Astrocyte (in vitro differentiated cells and primary cell): ENCODE measurements around the gene GRM6. TPM values are rescaled to one million over a fixed set of nuclear protein-coding genes. Genes with fewer than 3 reads are reported as not detected.

Experiments used
- DNase-seq: peaks from one replicate; pipeline ENCODE4 v3.0.0-alpha.2; 2010; ENCODE audit warnings: low read depth
- FAIRE-seq: peaks from 2 replicates; lab custom pipeline; 2011; peaks lifted over from hg19 to GRCh38; lab: Jason Lieb, UNC
- H2AFZ ChIP-seq: 2 replicates; pipeline ENCODE4 v1.6.0; 2012; ENCODE audit warnings: low read depth, low read length, inconsistent platforms
- H3K27ac ChIP-seq: 2 replicates; pipeline ENCODE4 v1.5.1; 2011; ENCODE audit warnings: low read depth, low read length, inconsistent platforms
- H3K27me3 ChIP-seq: 2 replicates; pipeline ENCODE4 v1.6.0; 2011; ENCODE audit warnings: low read length, inconsistent platforms; ENCODE audit not compliant: insufficient read depth
- H3K36me3 ChIP-seq: 2 replicates; pipeline ENCODE4 v1.5.1; 2011; ENCODE audit warnings: low read length, inconsistent platforms; ENCODE audit not compliant: insufficient read depth
- H3K4me1 ChIP-seq: 2 replicates; pipeline ENCODE4 v1.5.1; 2011; ENCODE audit warnings: low read length, inconsistent platforms; ENCODE audit not compliant: insufficient read depth
- H3K4me2 ChIP-seq: 2 replicates; pipeline ENCODE4 v1.6.0; 2012; ENCODE audit warnings: low read length, inconsistent platforms
- H3K4me3 ChIP-seq: 2 replicates; pipeline ENCODE4 v1.5.1; 2011; ENCODE audit warnings: low read depth, mild to moderate bottlenecking, low read length, inconsistent platforms; ENCODE audit not compliant: insufficient read depth
- H3K79me2 ChIP-seq: 2 replicates; pipeline ENCODE4 v1.6.0; 2012; ENCODE audit warnings: mild to moderate bottlenecking, low read length, inconsistent platforms; ENCODE audit not compliant: insufficient read depth
- H3K9ac ChIP-seq: 2 replicates; pipeline ENCODE4 v1.6.0; 2012; ENCODE audit warnings: mild to moderate bottlenecking, low read length, inconsistent platforms
- H3K9me3 ChIP-seq: 2 replicates; pipeline ENCODE4 v1.5.1; 2012; ENCODE audit warnings: low read depth, mild to moderate bottlenecking, low read length, inconsistent platforms; ENCODE audit not compliant: insufficient read depth
- H4K20me1 ChIP-seq: 2 replicates; pipeline ENCODE4 v1.6.0; 2012; ENCODE audit warnings: low read length, inconsistent platforms; ENCODE audit not compliant: insufficient read depth
- H3K27ac Mint-ChIP-seq: one replicate; pipeline ENCODE4 v1.8.0; 2021; ENCODE audit warnings: mild to moderate bottlenecking, mixed read lengths; ENCODE audit not compliant: unreplicated experiment
- H3K27me3 Mint-ChIP-seq: one replicate; pipeline ENCODE4 v1.8.0; 2021; ENCODE audit warnings: low read depth, mixed read lengths; ENCODE audit not compliant: unreplicated experiment
- H3K36me3 Mint-ChIP-seq: one replicate; pipeline ENCODE4 v1.8.0; 2021; ENCODE audit warnings: low read depth, mixed read lengths; ENCODE audit not compliant: unreplicated experiment
- H3K4me1 Mint-ChIP-seq: one replicate; pipeline ENCODE4 v1.8.0; 2021; ENCODE audit warnings: low read depth, mixed read lengths; ENCODE audit not compliant: unreplicated experiment
- H3K4me3 Mint-ChIP-seq: one replicate; pipeline ENCODE4 v1.8.0; 2021; ENCODE audit warnings: mild to moderate bottlenecking, moderate library complexity, mixed read lengths; ENCODE audit not compliant: unreplicated experiment
- H3K9me3 Mint-ChIP-seq: one replicate; pipeline ENCODE4 v1.8.0; 2021; ENCODE audit warnings: mild to moderate bottlenecking, mixed read lengths; ENCODE audit not compliant: unreplicated experiment
- CTCF ChIP-seq: IDR thresholded peaks from 2 replicates; pipeline ENCODE4 v1.5.1; 2011; ENCODE audit warnings: low read depth, mild to moderate bottlenecking, inconsistent platforms, low read length, moderate library complexity; ENCODE audit not compliant: insufficient read depth
- EZH2 ChIP-seq: IDR thresholded peaks from 2 replicates; pipeline ENCODE4 v1.6.1; 2012; ENCODE audit warnings: mild to moderate bottlenecking, low read length, inconsistent platforms; ENCODE audit not compliant: insufficient read depth
- total RNA-seq: library from RNA; stranded (reverse); gene quantifications from 2 replicates; pipeline ENCODE4 v1.2.1, GENCODE V29; 2021

Gene GRM6
- total RNA-seq, 1 donor from 2014 or later: not detected

GRCh38 chr5:178998441-178998840 lies 3.3 kb upstream of the GRM6 start:
- Histone ChIP-seq H4K20me1 (no peaks in the 10 kb centered on the region), H3K4me3 (no peak overlapping the region), H3K9ac (no peak overlapping the region), H3K9me3 (peaks cover 4% of the 10 kb centered on the region), H3K79me2 (no peaks in the 10 kb centered on the region), H3K27me3 (peaks cover 3% of the 10 kb centered on the region), H3K4me2 (no peak overlapping the region), H2AFZ (no peak overlapping the region), H3K4me1 (no peaks in the 10 kb centered on the region), H3K27ac (no peak overlapping the region), H3K36me3 (no peaks in the 10 kb centered on the region)
- H3K4me3 Mint-ChIP-seq: no peak overlapping the region
- H3K27me3 Mint-ChIP-seq: peaks cover 39% of the 10 kb centered on the region
- no peak overlapping the region for H3K27ac Mint-ChIP-seq
- H3K9me3 Mint-ChIP-seq: peaks cover 26% of the 10 kb centered on the region
- no peak for TF ChIP-seq EZH2
- TF ChIP-seq CTCF: no peak
- peaks cover 3% of the 10 kb centered on the region for H3K4me1 Mint-ChIP-seq
- FAIRE-seq (no peak), DNase-seq (no peak)
- no peaks in the 10 kb centered on the region for H3K36me3 Mint-ChIP-seq

GRCh38 chr5:178997191-178997590 lies 2.1 kb upstream of the GRM6 start:
- Histone ChIP-seq H3K79me2 (no peaks in the 10 kb centered on the region), H3K4me1 (no peaks in the 10 kb centered on the region), H3K9ac (no peak overlapping the region), H4K20me1 (no peaks in the 10 kb centered on the region), H3K27ac (no peak overlapping the region), H2AFZ (no peak overlapping the region), H3K27me3 (peaks cover 3% of the 10 kb centered on the region), H3K9me3 (peaks cover 4% of the 10 kb centered on the region), H3K36me3 (no peaks in the 10 kb centered on the region), H3K4me2 (no peak overlapping the region), H3K4me3 (no peak overlapping the region)
- no peak for TF ChIP-seq CTCF
- TF ChIP-seq EZH2: no peak
- DNase-seq (no peak), FAIRE-seq (no peak)
- Mint-ChIP-seq H3K27ac (no peak overlapping the region), H3K9me3 (peaks cover 34% of the 10 kb centered on the region), H3K36me3 (no peaks in the 10 kb centered on the region), H3K4me3 (no peak overlapping the region), H3K27me3 (peaks cover 50% of the 10 kb centered on the region), H3K4me1 (peaks cover 3% of the 10 kb centered on the region)

- H3K4me3 ChIP-seq: no peak overlapping the region
- DNase-seq (no peak), FAIRE-seq (no peak)
- H3K9me3 ChIP-seq: peaks cover 8% of the 10 kb centered on the region
- Mint-ChIP-seq H3K9me3 (peaks cover 38% of the 10 kb centered on the region), H3K4me3 (no peak overlapping the region), H3K27ac (no peak overlapping the region), H3K27me3 (peaks cover 55% of the 10 kb centered on the region), H3K4me1 (peaks cover 3% of the 10 kb centered on the region), H3K36me3 (peaks cover 2% of the 10 kb centered on the region)
- H3K27ac ChIP-seq: no peak overlapping the region
- no peak for TF ChIP-seq EZH2
- no peak for TF ChIP-seq CTCF
- H3K36me3 ChIP-seq: no peaks in the 10 kb centered on the region
- no peak overlapping the region for H3K9ac ChIP-seq
- H3K4me1 ChIP-seq: no peaks in the 10 kb centered on the region
- H4K20me1 ChIP-seq: no peaks in the 10 kb centered on the region
- H2AFZ ChIP-seq: no peak overlapping the region
- no peak overlapping the region for H3K4me2 ChIP-seq
- H3K79me2 ChIP-seq: no peaks in the 10 kb centered on the region
- H3K27me3 ChIP-seq: peaks cover 3% of the 10 kb centered on the region
Observed at GRCh38 chr5:178996156-178996555, 1.0 kb upstream of the GRM6 start.
